GM19193 (cell line): Measurements from ENCODE around the gene SYNGR1.

Experiments used
- POLR2A ChIP-seq: IDR thresholded peaks from 4 replicates; pipeline ENCODE4 v1.6.1; 2011; ENCODE audit not compliant: insufficient read depth, insufficient read length; ENCODE audit errors: extremely low read depth

SYNGR1 gene

GRCh38 chr22:39395936-39396796 is 46.4 kb downstream of the SYNGR1 start:
- TF ChIP-seq POLR2A, result no peak

GRCh38 chr22:39396797-39397195 is 47.0 kb downstream of the SYNGR1 start:
- TF ChIP-seq POLR2A, result no peak

GRCh38 chr22:39401301-39401631 is 51.5 kb downstream of the SYNGR1 start:
- TF ChIP-seq POLR2A, result no peak

GRCh38 chr22:39405346-39406085 is 55.7 kb downstream of the SYNGR1 start:
- no peak for TF ChIP-seq POLR2A

GRCh38 chr22:39408173-39408572 is 58.4 kb downstream of the SYNGR1 start:
- TF ChIP-seq POLR2A, result no peak

GRCh38 chr22:39408807-39409206 is 59.0 kb downstream of the SYNGR1 start:
- no peak for TF ChIP-seq POLR2A

GRCh38 chr22:39409516-39410029 is 59.8 kb downstream of the SYNGR1 start:
- no peak for TF ChIP-seq POLR2A

- no peak for TF ChIP-seq POLR2A
Measured at GRCh38 chr22:39410264-39410663, 60.5 kb downstream of the SYNGR1 start.

GRCh38 chr22:39414377-39414776 is 64.6 kb downstream of the SYNGR1 start:
- no peak for TF ChIP-seq POLR2A

- TF ChIP-seq POLR2A, result no peak
Measured at GRCh38 chr22:39414886-39415285, 65.1 kb downstream of the SYNGR1 start.

GRCh38 chr22:39415506-39415905 is 65.7 kb downstream of the SYNGR1 start:
- TF ChIP-seq POLR2A, result no peak

GRCh38 chr22:39416319-39416718 is 66.5 kb downstream of the SYNGR1 start:
- TF ChIP-seq POLR2A, result no peak

- TF ChIP-seq POLR2A, result no peak
Measured at GRCh38 chr22:39417641-39418040, 67.8 kb downstream of the SYNGR1 start.

GRCh38 chr22:39418696-39419095 is 68.9 kb downstream of the SYNGR1 start:
- no peak for TF ChIP-seq POLR2A

- no peak for TF ChIP-seq POLR2A
Measured at GRCh38 chr22:39419096-39419495, 69.3 kb downstream of the SYNGR1 start.

GRCh38 chr22:39419911-39420310 is 70.1 kb downstream of the SYNGR1 start:
- TF ChIP-seq POLR2A, result no peak
